Activated CD4-positive, alpha-beta memory T cell treated with anti-CD3 and anti-CD28 coated beads for 36 hours (primary cell): ENCODE data around the gene SMYD3. TPM values are rescaled to one million over a fixed set of nuclear protein-coding genes. Genes with fewer than 3 reads are reported as not detected.

Experiments used
- CTCF ChIA-PET: fragments of 350-600 bp; sonication (Branson Sonifier 250); formaldehyde crosslinking; loops from one replicate; lab custom pipeline; 2021; ENCODE audit warnings: antibody characterized with exemption, inconsistent platforms; lab: Charles Lee
- POLR2A ChIA-PET: fragments of 350-600 bp; sonication (Branson Sonifier 250); formaldehyde crosslinking; loops from one replicate; lab custom pipeline; 2021; ENCODE audit warnings: antibody characterized with exemption; lab: Charles Lee
- DNase-seq: peaks from one replicate; pipeline ENCODE4 v3.0.0-alpha.2; 2020
- H3K27ac Mint-ChIP-seq: one replicate; pipeline ENCODE4 v1.8.0; 2021; ENCODE audit warnings: mixed read lengths
- H3K27me3 Mint-ChIP-seq: one replicate; pipeline ENCODE4 v1.8.0; 2021; ENCODE audit warnings: mixed read lengths
- H3K36me3 Mint-ChIP-seq: one replicate; pipeline ENCODE4 v1.8.0; 2021; ENCODE audit warnings: mixed read lengths
- H3K4me1 Mint-ChIP-seq: one replicate; pipeline ENCODE4 v1.8.0; 2021; ENCODE audit warnings: low read depth, mixed read lengths
- H3K4me3 Mint-ChIP-seq: one replicate; pipeline ENCODE4 v1.8.0; 2021; ENCODE audit warnings: mild to moderate bottlenecking, mixed read lengths
- H3K9me3 Mint-ChIP-seq: one replicate; pipeline ENCODE4 v1.8.0; 2021; ENCODE audit warnings: mixed read lengths
- intact Hi-C: fragments of 100-400 bp; cut with micrococcal nuclease; formaldehyde crosslinking; loops from one replicate; pipeline ENCODE4 v1.15.1; 2023
- total RNA-seq, 2 experiments: library from RNA; stranded (reverse); gene quantifications; one replicate each; pipeline ENCODE4 v1.2.3, GENCODE V29; 2021

SMYD3 gene
- total RNA-seq, 2 experiments from 2014 or later, result 16.6 to 20.2 TPM

DNA sequence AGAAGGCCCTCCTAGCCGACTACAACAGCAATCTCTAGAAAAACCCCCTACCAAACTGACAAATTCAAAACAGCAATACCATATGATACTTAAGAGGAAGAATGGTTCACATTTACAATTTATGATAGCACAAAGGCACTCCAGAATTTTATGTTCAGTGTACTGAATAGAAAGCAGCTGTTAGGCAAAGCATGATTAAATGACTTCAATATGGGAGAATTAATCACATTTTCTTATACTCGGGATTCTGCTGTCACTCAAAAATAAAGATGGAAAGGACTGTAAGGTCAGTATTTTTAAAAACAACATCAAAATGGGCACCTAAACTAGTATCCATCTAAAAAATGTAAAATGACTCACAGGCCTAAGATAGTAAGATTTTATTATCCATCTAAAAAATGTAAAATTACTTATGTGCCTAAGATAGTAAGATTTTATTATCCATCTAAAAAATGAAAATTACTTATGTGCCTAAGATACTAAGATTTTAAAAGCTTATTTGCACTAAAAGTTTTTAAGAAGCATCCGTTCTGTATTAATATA lies 198.5 kb downstream of the SMYD3 start:
- Mint-ChIP-seq H3K4me3 (no peak overlapping the region), H3K36me3 (peaks cover 2% of the 10 kb centered on the region), H3K4me1 (peaks cover 3% of the 10 kb centered on the region), H3K9me3 (no peaks in the 10 kb centered on the region), H3K27ac (no peak overlapping the region), H3K27me3 (no peaks in the 10 kb centered on the region)
- CTCF ChIA-PET, result interaction anchor here (1.0 kb wide), 1 partner anchor 26 kb away, joined by 3 read pairs; no protein-coding TSS in a partner anchor
- POLR2A ChIA-PET, result no interaction called here
- DNase-seq, result no peak
- intact Hi-C loops, result no loop called here

DNA sequence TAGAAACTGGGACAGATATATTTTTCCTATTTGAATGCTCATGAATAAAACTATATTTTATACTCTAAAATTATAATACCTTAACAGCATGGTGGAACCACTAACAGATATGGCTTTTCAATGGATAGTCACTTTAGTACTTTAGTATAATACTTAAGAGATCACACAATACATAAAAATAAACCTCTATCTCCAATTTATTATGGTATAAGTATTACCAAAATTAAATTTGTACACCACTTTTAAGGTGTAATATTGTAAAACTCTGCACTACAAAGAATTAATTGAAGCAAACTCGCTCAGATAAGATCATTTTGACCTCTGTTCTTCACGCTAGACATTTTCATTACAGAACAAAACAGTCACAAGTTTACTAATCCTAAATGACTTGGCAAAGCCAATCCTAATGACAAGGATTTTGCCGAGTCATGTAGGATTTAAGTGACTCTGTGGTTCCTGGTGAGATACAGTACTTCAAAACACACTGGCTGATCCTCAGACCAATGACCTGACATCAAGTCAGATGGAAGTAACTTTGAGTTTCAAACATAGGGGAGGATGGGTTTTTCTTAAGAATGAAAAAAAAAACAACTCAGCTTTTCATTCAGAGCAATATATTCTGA lies 200.6 kb downstream of the SMYD3 start:
- Mint-ChIP-seq H3K27me3 (no peaks in the 10 kb centered on the region), H3K4me3 (no peak overlapping the region), H3K9me3 (no peaks in the 10 kb centered on the region), H3K27ac (no peak overlapping the region), H3K36me3 (no peaks in the 10 kb centered on the region), H3K4me1 (peaks cover 3% of the 10 kb centered on the region)
- DNase-seq, result no peak
- intact Hi-C loops, result no loop called here
- CTCF ChIA-PET, result interaction anchor here (0.9 to 1.4 kb wide), 2 partner anchors 23 to 26 kb away, joined by 3 to 4 read pairs; no protein-coding TSS in a partner anchor
- POLR2A ChIA-PET, result no interaction called here

- H3K4me3 Mint-ChIP-seq, result no peak overlapping the region
- no peaks in the 10 kb centered on the region for H3K9me3 Mint-ChIP-seq
- no peak for DNase-seq
- no peak overlapping the region for H3K27ac Mint-ChIP-seq
- POLR2A ChIA-PET, result no interaction called here
- intact Hi-C loops, result no loop called here
- peaks cover 5% of the 10 kb centered on the region for H3K36me3 Mint-ChIP-seq
- H3K4me1 Mint-ChIP-seq, result peaks cover 3% of the 10 kb centered on the region
- CTCF ChIA-PET, result no interaction called here
- H3K27me3 Mint-ChIP-seq, result no peaks in the 10 kb centered on the region
Measured at GRCh38 chr1:246304484-246305259, 202.4 kb downstream of the SMYD3 start.

DNA sequence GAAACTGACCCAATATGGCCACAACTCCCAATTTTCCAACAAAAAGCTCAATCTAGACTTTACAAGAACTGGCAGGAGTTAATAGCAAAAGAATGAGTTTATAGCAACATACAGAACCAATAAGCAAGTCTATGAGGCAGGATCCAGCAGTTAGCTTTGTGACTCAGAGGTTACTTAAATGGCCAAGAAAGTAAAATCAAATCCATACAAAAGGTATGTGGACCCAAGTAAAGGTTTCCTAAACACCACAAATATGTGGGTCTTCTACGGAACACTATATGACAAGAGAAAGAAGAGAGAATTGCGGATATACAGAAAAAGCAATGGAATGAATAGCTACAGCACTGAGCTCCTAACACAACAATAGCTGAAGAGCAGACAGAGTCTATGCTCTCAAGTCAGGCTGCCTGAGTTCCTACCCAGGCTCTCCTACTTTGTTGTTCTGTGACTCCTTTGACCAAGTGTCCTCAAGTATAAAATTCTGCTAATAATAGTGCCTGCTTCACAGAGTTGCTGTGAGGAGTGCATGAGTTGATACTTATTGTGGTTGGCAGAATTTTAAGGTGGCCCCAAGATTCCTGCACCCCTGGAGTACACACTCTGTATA lies 204.3 kb downstream of the SMYD3 start:
- Mint-ChIP-seq H3K36me3 (peaks cover 5% of the 10 kb centered on the region), H3K27ac (no peak overlapping the region), H3K4me3 (no peak overlapping the region), H3K4me1 (peaks cover 3% of the 10 kb centered on the region), H3K27me3 (no peaks in the 10 kb centered on the region), H3K9me3 (no peaks in the 10 kb centered on the region)
- intact Hi-C loops, result no loop called here
- no peak for DNase-seq
- POLR2A ChIA-PET, result no interaction called here
- CTCF ChIA-PET, result no interaction called here

DNA sequence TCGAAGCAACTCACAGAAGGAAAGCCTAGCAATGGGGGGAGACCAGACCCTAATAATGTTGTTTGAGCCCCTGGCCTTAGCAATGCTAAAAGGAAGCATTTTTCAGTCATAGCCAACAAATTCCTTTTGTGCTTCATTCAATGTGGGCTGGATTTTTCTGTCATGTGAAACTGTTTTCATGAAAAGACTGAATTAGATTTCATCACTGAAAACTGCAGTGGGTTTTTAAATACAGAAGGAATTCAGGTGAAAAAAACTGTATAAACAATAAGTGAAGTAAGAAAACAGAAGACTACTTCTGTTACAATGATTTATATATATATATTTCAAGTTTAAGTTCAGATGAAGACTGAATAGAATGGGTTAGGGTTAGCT lies 204.8 kb downstream of the SMYD3 start:
- Mint-ChIP-seq H3K4me1 (peaks cover 3% of the 10 kb centered on the region), H3K27me3 (no peaks in the 10 kb centered on the region), H3K36me3 (peaks cover 5% of the 10 kb centered on the region), H3K27ac (no peak overlapping the region), H3K9me3 (no peaks in the 10 kb centered on the region), H3K4me3 (no peak overlapping the region)
- POLR2A ChIA-PET, result no interaction called here
- CTCF ChIA-PET, result no interaction called here
- intact Hi-C loops, result no loop called here
- no peak for DNase-seq

DNA sequence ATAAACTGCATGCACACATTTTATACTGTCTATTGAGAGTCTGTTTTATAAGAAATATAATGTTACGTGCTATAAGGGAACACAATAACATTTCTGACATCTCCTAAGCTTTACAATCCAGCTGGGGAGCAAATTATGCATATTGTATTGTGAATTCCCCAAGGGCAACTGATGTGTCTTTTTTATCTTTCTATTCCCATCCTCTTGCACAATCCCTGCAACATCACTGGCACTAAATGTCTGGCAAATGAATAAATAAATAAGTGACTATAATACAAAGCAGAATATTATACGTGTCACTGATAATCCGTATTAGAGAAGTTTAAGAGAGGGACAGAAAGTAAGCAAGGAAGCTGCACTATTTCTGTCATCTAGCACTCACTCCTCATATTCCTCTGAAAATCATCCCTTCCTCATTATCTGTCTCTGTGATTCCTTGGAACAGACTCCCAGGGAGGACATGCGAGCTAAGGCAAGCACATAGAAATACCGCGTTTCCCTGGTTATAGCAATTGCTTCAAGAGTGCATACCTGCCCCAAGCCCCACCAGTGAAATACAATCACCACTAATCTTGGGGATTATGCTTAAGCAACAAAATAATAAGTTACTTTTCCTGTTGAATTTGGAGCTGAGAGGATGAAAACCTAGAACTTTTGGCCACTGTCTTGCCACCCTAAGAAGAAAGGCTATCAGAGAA lies 205.4 kb downstream of the SMYD3 start:
- ChIA-PET POLR2A (no interaction called here), CTCF (no interaction called here)
- H3K27me3 Mint-ChIP-seq, result no peaks in the 10 kb centered on the region
- no peak overlapping the region for H3K4me3 Mint-ChIP-seq
- intact Hi-C loops, result no loop called here
- H3K27ac Mint-ChIP-seq, result no peak overlapping the region
- peaks cover 5% of the 10 kb centered on the region for H3K36me3 Mint-ChIP-seq
- H3K9me3 Mint-ChIP-seq, result no peaks in the 10 kb centered on the region
- peaks cover 3% of the 10 kb centered on the region for H3K4me1 Mint-ChIP-seq
- no peak for DNase-seq

GRCh38 chr1:246300626-246301549 lies 206.2 kb downstream of the SMYD3 start:
- ChIA-PET POLR2A (no interaction called here), CTCF (no interaction called here)
- Mint-ChIP-seq H3K4me3 (no peak overlapping the region), H3K4me1 (no peaks in the 10 kb centered on the region), H3K36me3 (peaks cover 6% of the 10 kb centered on the region), H3K27ac (no peak overlapping the region), H3K9me3 (no peaks in the 10 kb centered on the region), H3K27me3 (no peaks in the 10 kb centered on the region)
- no peak for DNase-seq
- intact Hi-C loops, result no loop called here

DNA sequence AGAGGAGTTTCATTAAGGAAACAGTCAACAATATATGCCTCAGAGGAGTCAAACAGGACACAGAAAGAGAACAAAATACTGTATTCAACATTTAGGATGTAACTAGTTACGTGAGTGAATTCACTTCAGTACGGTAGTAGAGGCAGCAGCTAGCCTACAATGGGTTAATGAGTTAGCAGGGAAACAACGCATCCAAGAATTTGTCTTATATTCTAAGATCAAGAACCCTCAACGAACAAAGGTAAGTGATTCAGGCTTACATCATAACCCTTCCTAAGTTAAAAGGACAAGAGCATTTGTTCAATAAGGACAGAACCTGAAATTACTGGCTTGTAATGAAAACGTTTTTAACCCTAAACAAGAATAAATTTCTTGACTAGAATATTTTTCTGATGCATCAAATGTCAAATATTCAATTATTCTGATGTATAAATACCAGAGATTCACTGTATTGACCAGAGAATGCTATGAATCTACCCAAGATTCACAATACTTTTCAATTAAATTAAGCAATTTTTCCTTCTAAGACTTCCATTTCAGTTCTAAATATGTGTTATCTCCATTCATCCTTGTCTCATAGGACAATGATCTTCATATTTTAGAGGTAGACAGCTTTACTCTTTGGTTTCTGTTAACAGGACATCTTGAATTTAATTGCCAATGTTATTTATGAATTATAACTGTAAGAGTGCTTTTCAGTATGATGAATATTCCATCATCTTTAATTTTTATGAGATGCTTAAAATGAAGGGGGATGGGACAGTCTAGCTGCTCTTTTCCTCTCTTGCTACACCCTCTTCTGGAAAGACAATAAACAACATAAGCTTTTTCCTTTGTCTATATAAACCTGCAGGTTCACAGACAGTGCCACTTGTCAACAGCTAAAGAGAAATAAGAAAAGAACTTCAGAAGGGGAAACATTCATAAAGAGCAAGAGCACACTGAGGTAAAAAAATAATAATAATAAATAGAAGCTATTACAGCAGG lies 209.5 kb downstream of the SMYD3 start:
- Mint-ChIP-seq H3K9me3 (no peaks in the 10 kb centered on the region), H3K36me3 (peaks cover 7% of the 10 kb centered on the region), H3K4me1 (no peaks in the 10 kb centered on the region), H3K4me3 (no peak overlapping the region), H3K27me3 (no peaks in the 10 kb centered on the region), H3K27ac (no peak overlapping the region)
- DNase-seq, result no peak
- CTCF ChIA-PET, result interaction anchor here (1.2 kb wide), 1 partner anchor 14 kb away, joined by 3 read pairs; no protein-coding TSS in a partner anchor
- POLR2A ChIA-PET, result interaction anchor here (0.6 kb wide), 1 partner anchor 24 kb away, joined by 5 read pairs; no protein-coding TSS in a partner anchor
- intact Hi-C loops, result no loop called here

DNA sequence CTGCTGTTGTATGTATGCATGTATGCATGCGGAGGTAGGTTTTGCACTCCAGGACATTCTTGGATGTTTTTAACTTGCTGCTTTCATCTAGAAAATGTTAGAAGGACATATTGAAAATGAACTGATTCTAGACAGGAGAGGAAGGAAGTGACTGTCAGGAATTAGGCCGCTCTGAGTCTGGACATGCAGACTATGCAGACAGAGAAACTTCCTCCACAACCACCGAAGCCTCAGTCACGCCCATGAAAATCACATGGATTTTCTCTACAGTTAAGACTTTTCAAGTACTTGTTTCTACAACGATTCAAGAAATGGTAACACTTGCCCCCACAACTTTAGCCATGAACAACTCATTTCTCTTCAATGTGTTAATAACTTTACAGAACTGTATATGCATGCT lies 211.1 kb downstream of the SMYD3 start:
- Mint-ChIP-seq H3K9me3 (no peaks in the 10 kb centered on the region), H3K36me3 (peaks cover 7% of the 10 kb centered on the region), H3K27ac (no peak overlapping the region), H3K27me3 (no peaks in the 10 kb centered on the region), H3K4me1 (no peaks in the 10 kb centered on the region), H3K4me3 (no peak overlapping the region)
- intact Hi-C loops, result no loop called here
- ChIA-PET CTCF (no interaction called here), POLR2A (no interaction called here)
- DNase-seq, result no peak

DNA sequence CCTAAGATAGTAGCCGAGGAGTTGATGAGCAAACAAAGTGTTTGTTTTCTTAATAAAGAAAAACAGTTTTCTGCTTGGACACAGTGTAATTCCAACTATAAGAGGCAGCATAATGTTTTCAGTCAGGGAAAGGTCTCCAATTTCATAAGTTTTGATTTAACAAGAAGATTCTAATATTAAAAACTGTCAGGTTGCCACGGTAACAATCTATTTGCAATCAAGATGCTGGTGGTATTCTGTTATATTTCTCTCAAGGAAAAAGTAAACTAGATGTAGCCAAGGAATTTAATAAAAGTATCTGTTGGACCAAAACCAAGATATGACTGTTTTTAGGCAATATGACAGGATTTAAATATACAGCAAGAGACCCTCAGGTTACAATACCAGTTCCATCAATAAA lies 211.7 kb downstream of the SMYD3 start:
- no peaks in the 10 kb centered on the region for H3K27me3 Mint-ChIP-seq
- ChIA-PET POLR2A (no interaction called here), CTCF (no interaction called here)
- H3K27ac Mint-ChIP-seq, result no peak overlapping the region
- H3K4me3 Mint-ChIP-seq, result no peak overlapping the region
- peaks cover 4% of the 10 kb centered on the region for H3K36me3 Mint-ChIP-seq
- no peak for DNase-seq
- no peaks in the 10 kb centered on the region for H3K4me1 Mint-ChIP-seq
- no peaks in the 10 kb centered on the region for H3K9me3 Mint-ChIP-seq
- intact Hi-C loops, result no loop called here
